Activated CD8-positive, alpha-beta T cell treated with anti-CD3 and anti-CD28 coated beads for 36 hours (primary cell): ENCODE data around the gene ACACB. TPM values are rescaled to one million over a fixed set of nuclear protein-coding genes. Genes with fewer than 3 reads are reported as not detected.

Experiments used
- ATAC-seq: fragments of 200-7000 bp; cut with Tn5 transposase; one replicate; pipeline ENCODE4 v1.10.0; 2021; ENCODE audit warnings: mild to moderate bottlenecking, moderate library complexity
- CTCF ChIA-PET: fragments of 350-600 bp; sonication (Branson Sonifier 250); formaldehyde crosslinking; loops from one replicate; lab custom pipeline; 2021; ENCODE audit warnings: antibody characterized with exemption; lab: Charles Lee
- POLR2A ChIA-PET: fragments of 350-600 bp; sonication (Branson Sonifier 250); formaldehyde crosslinking; loops from one replicate; lab custom pipeline; 2021; ENCODE audit warnings: antibody characterized with exemption; lab: Charles Lee
- DNase-seq: peaks from one replicate; pipeline ENCODE4 v3.0.0-alpha.2; 2020
- H3K27ac Mint-ChIP-seq: one replicate; pipeline ENCODE4 v1.8.0; 2021; ENCODE audit warnings: mild to moderate bottlenecking, mixed read lengths
- H3K27me3 Mint-ChIP-seq: one replicate; pipeline ENCODE4 v1.8.0; 2021; ENCODE audit warnings: mixed read lengths
- H3K36me3 Mint-ChIP-seq: one replicate; pipeline ENCODE4 v1.8.0; 2021; ENCODE audit warnings: low read depth, mixed read lengths
- H3K4me1 Mint-ChIP-seq: one replicate; pipeline ENCODE4 v1.8.0; 2021; ENCODE audit warnings: low read depth, mixed read lengths
- H3K4me3 Mint-ChIP-seq: one replicate; pipeline ENCODE4 v1.8.0; 2021; ENCODE audit warnings: mild to moderate bottlenecking, moderate library complexity, mixed read lengths
- H3K9me3 Mint-ChIP-seq: one replicate; pipeline ENCODE4 v1.8.0; 2021; ENCODE audit warnings: mixed read lengths
- intact Hi-C: fragments of 100-400 bp; cut with micrococcal nuclease; formaldehyde crosslinking; loops from one replicate; pipeline ENCODE4 v1.10.0; 2022
- total RNA-seq, 2 experiments: library from RNA; stranded (reverse); gene quantifications; one replicate each; pipeline ENCODE4 v1.2.3, GENCODE V29; 2021
- TF ChIP-seq, protein P1 (sequence below): fragments of 200-600 bp; IDR thresholded peaks from one replicate; pipeline ENCODE4 v1.8.0; 2022; ENCODE audit warnings: antibody characterized with exemption, mild to moderate bottlenecking

ACACB gene
- total RNA-seq, 2 experiments from 2014 or later, result 8.7 to 11.2 TPM

DNA sequence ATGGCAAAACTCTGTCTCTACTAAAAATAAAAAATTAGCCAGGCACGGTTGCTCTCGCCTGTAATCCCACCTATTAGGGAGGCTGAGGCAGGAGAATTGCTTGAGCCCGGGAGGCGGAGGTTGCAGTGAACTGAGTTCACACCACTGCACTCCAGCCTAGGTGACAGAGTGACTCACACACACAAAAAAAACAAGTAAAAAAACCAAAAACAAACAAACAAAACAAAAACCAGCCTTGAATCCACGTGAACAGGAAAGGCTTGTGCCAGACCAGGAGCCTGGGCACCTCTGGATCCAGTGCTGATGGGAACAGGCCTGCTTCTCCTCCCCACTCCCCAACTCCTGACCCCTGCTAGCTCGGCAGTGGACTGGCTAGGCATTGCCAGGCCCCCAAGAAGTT lies 189.2 kb downstream of the ACACB start:
- ChIA-PET CTCF (no interaction called here), POLR2A (interaction anchor here (1.3 kb wide), 1 partner anchor 12 kb away, joined by 3 read pairs; no protein-coding TSS in a partner anchor)
- Mint-ChIP-seq H3K4me1 (peaks cover 5% of the 10 kb centered on the region), H3K9me3 (no peaks in the 10 kb centered on the region), H3K4me3 (no peak overlapping the region), H3K36me3 (no peaks in the 10 kb centered on the region), H3K27me3 (peaks cover 47% of the 10 kb centered on the region), H3K27ac (no peak overlapping the region)
- ATAC-seq, result no peak
- TF ChIP-seq, protein P1, sequence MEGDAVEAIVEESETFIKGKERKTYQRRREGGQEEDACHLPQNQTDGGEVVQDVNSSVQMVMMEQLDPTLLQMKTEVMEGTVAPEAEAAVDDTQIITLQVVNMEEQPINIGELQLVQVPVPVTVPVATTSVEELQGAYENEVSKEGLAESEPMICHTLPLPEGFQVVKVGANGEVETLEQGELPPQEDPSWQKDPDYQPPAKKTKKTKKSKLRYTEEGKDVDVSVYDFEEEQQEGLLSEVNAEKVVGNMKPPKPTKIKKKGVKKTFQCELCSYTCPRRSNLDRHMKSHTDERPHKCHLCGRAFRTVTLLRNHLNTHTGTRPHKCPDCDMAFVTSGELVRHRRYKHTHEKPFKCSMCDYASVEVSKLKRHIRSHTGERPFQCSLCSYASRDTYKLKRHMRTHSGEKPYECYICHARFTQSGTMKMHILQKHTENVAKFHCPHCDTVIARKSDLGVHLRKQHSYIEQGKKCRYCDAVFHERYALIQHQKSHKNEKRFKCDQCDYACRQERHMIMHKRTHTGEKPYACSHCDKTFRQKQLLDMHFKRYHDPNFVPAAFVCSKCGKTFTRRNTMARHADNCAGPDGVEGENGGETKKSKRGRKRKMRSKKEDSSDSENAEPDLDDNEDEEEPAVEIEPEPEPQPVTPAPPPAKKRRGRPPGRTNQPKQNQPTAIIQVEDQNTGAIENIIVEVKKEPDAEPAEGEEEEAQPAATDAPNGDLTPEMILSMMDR, result no peak
- DNase-seq, result no peak
- intact Hi-C loops, result no loop called here

DNA sequence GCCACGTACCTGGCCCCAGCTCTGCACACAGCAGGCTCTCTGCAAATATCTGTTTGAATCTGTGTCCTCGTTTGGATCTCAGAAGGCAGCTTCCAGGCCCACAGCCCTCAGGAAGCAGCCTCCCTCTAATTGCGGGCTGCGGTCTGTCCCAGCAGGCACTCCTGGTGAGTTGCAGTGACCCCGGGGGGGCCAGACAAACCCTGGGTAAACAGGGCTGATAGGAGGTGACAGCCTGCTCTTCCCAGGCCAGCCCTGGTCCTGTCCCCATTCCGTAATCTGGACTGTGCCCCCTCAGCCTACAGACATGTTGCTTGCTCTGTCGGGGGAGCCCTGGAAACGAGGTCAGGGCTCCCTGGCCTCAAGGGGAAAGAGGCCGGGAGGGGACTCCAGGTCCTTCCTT lies 190.7 kb downstream of the ACACB start:
- ChIA-PET CTCF (no interaction called here), POLR2A (no interaction called here)
- no peak for ATAC-seq
- Mint-ChIP-seq H3K4me3 (no peak overlapping the region), H3K27ac (no peak overlapping the region), H3K4me1 (peaks cover 9% of the 10 kb centered on the region), H3K9me3 (no peaks in the 10 kb centered on the region), H3K36me3 (no peaks in the 10 kb centered on the region), H3K27me3 (peaks cover 57% of the 10 kb centered on the region)
- TF ChIP-seq, protein P1, result no peak
- intact Hi-C loops, result no loop called here
- DNase-seq, result no peak

DNA sequence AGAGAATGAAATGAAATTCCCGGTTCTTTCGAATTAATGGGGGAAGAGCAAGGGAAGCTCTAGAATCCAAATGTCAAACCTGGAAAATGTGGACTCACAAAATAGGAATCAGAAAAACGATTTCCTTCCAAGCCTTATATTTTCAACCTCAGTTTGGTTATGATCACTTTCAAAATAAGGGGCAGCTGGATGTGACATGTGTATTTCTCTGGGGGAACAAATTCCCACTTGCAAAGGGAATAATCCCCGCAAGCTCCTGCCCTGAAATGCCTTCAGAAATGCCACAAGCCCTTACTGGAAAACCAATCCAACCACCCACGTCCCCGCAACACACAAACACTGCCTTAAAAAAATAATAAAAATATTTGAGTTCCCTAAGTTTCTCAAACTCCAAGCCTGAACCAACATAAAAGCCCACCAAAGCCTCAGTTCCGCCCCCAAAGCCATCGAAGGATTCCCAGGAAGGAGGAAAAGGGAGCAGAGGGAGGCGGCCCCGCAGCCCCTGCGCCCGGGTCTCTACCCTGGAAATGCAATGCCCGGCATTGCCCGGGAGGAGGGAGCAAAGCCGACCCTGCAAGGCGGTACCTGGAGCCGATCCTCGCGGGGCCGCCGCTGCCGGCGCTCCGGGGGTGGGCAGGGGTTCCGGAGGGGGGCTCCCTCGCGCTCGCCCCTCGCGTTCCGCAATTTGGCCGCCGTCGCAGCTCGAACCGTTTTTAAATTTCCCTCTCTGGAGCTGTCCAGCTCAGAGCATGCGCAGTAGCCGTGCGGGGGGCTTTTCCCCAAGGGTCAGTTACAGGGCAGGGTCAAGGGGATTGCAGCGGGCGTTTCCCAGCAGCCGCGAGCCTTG lies 192.4 kb downstream of the ACACB start, which contains the start of gene FOXN4:
FOXN4 (minus strand) TSS at position 751 of the 847 bp plus-strand sequence. CDS start 963 bp downstream, outside the sequence.
- Mint-ChIP-seq H3K9me3 (no peaks in the 10 kb centered on the region), H3K4me1 (peaks cover 9% of the 10 kb centered on the region), H3K4me3 (peak within 1 kb of the TSS; percentile 72), H3K27me3 (peaks cover 56% of the 10 kb centered on the region), H3K27ac (no peak within 1 kb of the TSS), H3K36me3 (no peaks in the 10 kb centered on the region)
- ChIA-PET CTCF (interaction anchor here (1.2 kb wide), 1 partner anchor 38 kb away, joined by 3 read pairs; no protein-coding TSS in a partner anchor), POLR2A (no interaction called here)
- DNase-seq (no peak), ATAC-seq (no peak)
- intact Hi-C loops, result no loop called here
- TF ChIP-seq, protein P1, result no peak

DNA sequence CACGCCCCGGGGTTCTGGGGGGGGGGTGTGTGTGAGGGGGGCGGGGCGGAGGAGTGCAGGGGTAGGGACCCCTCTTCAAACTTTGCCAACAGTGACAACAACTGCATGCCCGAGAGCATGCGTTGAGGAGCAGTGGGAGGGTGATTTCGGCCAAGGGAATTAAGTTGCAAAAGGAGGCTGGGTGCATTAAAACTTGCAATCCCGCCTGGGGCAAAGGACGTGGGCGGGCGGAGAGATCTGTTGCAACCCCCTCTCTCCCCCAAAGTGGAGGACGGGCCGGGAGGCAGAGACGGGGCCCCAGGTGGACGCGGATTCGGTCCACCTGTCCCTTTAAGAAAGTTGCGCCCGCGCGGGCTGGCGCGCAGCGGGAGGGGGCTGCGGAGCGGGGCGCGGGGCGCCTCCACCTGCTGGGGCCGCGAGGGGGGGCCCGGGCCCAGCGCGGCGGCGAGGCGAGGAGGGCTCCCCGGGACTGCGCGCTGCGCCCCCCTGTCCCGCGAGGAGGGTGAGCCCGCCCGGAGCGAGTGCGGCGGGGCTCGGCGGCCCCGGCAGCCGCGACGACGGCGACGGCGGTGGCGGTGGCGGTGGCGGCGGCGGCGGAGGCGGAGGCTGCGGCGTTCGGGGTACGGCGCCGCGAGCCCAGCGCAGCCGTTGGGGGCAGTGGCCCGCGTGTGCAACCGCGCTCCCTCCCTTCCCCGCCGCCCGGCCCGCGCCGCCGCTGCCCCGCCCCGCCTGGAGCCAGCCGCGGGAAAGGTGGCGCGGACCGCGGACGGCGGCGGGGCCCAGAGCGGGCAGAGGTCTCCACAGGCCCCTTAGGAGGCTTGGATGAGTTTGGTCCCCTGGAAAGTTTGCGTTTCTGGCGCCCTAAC lies 193.2 kb downstream of the ACACB start:
- POLR2A ChIA-PET, result no interaction called here
- Mint-ChIP-seq H3K4me1 (peaks cover 9% of the 10 kb centered on the region), H3K4me3 (peak overlapping the region; percentile 72), H3K27ac (no peak overlapping the region), H3K9me3 (no peaks in the 10 kb centered on the region), H3K36me3 (no peaks in the 10 kb centered on the region), H3K27me3 (peaks cover 57% of the 10 kb centered on the region)
- TF ChIP-seq, protein P1, result no peak
- ATAC-seq (peak; percentile 49), DNase-seq (peak; percentile 32)
- intact Hi-C loops, result no loop called here
- CTCF ChIA-PET, result no interaction called here
